HEK293 (cell line): ENCODE results near the gene ANO6.
"Not testable (repeated sequence)": the region's sequence is repeated elsewhere in the genome, so short reads cannot be mapped to it uniquely, and the experiment has no call there.

ENCODE experiments used
- CTCF ChIA-PET: fragments of 350-600 bp; formaldehyde crosslinking; extraction: SDS; loops from one replicate; lab custom pipeline; 2021; ENCODE audit warnings: antibody characterized with exemption; lab: Yijun Ruan, JAX
- POLR2A ChIA-PET: fragments of 300-600 bp; formaldehyde crosslinking; extraction: SDS; loops from one replicate; lab custom pipeline; 2020; ENCODE audit warnings: antibody characterized with exemption, inconsistent platforms; lab: Yijun Ruan, JAX
- H3K27ac ChIP-seq: fragments of 200-500 bp; sonication (Bioruptor generic); 2 replicates; pipeline ENCODE4 v1.5.1; 2014; ENCODE audit warnings: low read depth, low read length, control low read depth, inconsistent platforms; ENCODE audit errors: extremely low read depth
- H3K36me3 ChIP-seq, 2 experiments: fragments of 200-500 bp in 1 of 2; sonication (Bioruptor generic) in 1 of 2; 1 replicate in 1 of 2; 2 replicates in 1 of 2; pipeline ENCODE4 v1.5.1; 2014 to 2017; ENCODE audit warnings: inconsistent platforms in 2 of 2, low read length in 2 of 2; ENCODE audit not compliant: control insufficient read depth in 2 of 2, insufficient read depth in 1 of 2
- H3K4me1 ChIP-seq: fragments of 200-500 bp; sonication (Bioruptor generic); 2 replicates; pipeline ENCODE4 v1.5.1; 2014; ENCODE audit warnings: mild to moderate bottlenecking, low read length, inconsistent platforms; ENCODE audit not compliant: control insufficient read depth, insufficient read depth
- H3K4me3 ChIP-seq: 2 replicates; pipeline ENCODE4 v1.5.1; 2011; ENCODE audit warnings: low read depth, mild to moderate bottlenecking, control low read depth, low read length, moderate library complexity
- H3K9me3 ChIP-seq: fragments of 200-500 bp; sonication (Bioruptor generic); 2 replicates; pipeline ENCODE4 v1.5.1; 2014; ENCODE audit warnings: low read depth, low read length, inconsistent platforms; ENCODE audit not compliant: control insufficient read depth, insufficient read depth
- GFI1B ChIP-seq: fragments of 450-650 bp; formaldehyde crosslinking; IDR thresholded peaks from 2 replicates; pipeline ENCODE4 v1.5.1; 2016; ENCODE audit warnings: missing biosample characterization, missing genetic modification characterization
- GLI4 ChIP-seq: fragments of 450-650 bp; formaldehyde crosslinking; IDR thresholded peaks from 2 replicates; pipeline ENCODE4 v1.5.1; 2016; ENCODE audit warnings: missing biosample characterization, missing genetic modification characterization
- OVOL3 ChIP-seq: fragments of 450-650 bp; formaldehyde crosslinking; IDR thresholded peaks from 2 replicates; pipeline ENCODE4 v1.5.1; 2016; ENCODE audit warnings: missing biosample characterization, missing genetic modification characterization
- SP2 ChIP-seq: fragments of 450-650 bp; formaldehyde crosslinking; IDR thresholded peaks from 2 replicates; pipeline ENCODE4 v1.5.1; 2016; ENCODE audit warnings: missing biosample characterization, missing genetic modification characterization
- WT1 ChIP-seq: fragments of 450-650 bp; formaldehyde crosslinking; IDR thresholded peaks from 2 replicates; pipeline ENCODE4 v1.5.1; 2016; ENCODE audit warnings: missing biosample characterization, missing genetic modification characterization
- ZIC2 ChIP-seq: fragments of 450-650 bp; formaldehyde crosslinking; IDR thresholded peaks from 2 replicates; pipeline ENCODE4 v1.5.1; 2016; ENCODE audit warnings: missing biosample characterization, missing genetic modification characterization
- ZNF146 ChIP-seq: fragments of 450-650 bp; formaldehyde crosslinking; IDR thresholded peaks from 2 replicates; pipeline ENCODE4 v1.5.1; 2016; ENCODE audit warnings: missing biosample characterization, missing genetic modification characterization
- ZNF211 ChIP-seq: fragments of 450-650 bp; formaldehyde crosslinking; IDR thresholded peaks from 2 replicates; pipeline ENCODE4 v1.5.1; 2016; ENCODE audit warnings: low read depth, missing biosample characterization, missing genetic modification characterization
- ZNF214 ChIP-seq: fragments of 450-650 bp; formaldehyde crosslinking; IDR thresholded peaks from 2 replicates; pipeline ENCODE4 v1.5.1; 2017; ENCODE audit warnings: missing biosample characterization, mild to moderate bottlenecking, missing genetic modification characterization, borderline replicate concordance
- ZNF223 ChIP-seq: fragments of 450-650 bp; formaldehyde crosslinking; IDR thresholded peaks from 2 replicates; pipeline ENCODE4 v1.5.1; 2016; ENCODE audit warnings: missing biosample characterization, missing genetic modification characterization
- ZNF23 ChIP-seq: fragments of 450-650 bp; formaldehyde crosslinking; IDR thresholded peaks from 2 replicates; pipeline ENCODE4 v1.5.1; 2016; ENCODE audit warnings: missing biosample characterization, missing genetic modification characterization, borderline replicate concordance
- ZNF350 ChIP-seq: fragments of 450-650 bp; formaldehyde crosslinking; IDR thresholded peaks from 2 replicates; pipeline ENCODE4 v1.5.0; 2017; ENCODE audit warnings: missing biosample characterization, mild to moderate bottlenecking, missing genetic modification characterization
- ZNF37A ChIP-seq: fragments of 450-650 bp; IDR thresholded peaks from 2 replicates; pipeline ENCODE4 v1.5.1; 2018; ENCODE audit warnings: missing biosample characterization, missing genetic modification characterization
- ZNF585B ChIP-seq: fragments of 450-650 bp; formaldehyde crosslinking; IDR thresholded peaks from 2 replicates; pipeline ENCODE4 v1.5.1; 2016; ENCODE audit warnings: missing biosample characterization, missing genetic modification characterization
- ZNF677 ChIP-seq: fragments of 450-650 bp; IDR thresholded peaks from 2 replicates; pipeline ENCODE4 v1.5.0; 2018; ENCODE audit warnings: missing biosample characterization, mild to moderate bottlenecking, missing genetic modification characterization, moderate library complexity
- TF ChIP-seq, protein P1 (sequence below): fragments of 450-650 bp; formaldehyde crosslinking; IDR thresholded peaks from 2 replicates; pipeline ENCODE4 v1.5.1; 2016; ENCODE audit warnings: missing biosample characterization, missing genetic modification characterization
- TF ChIP-seq, protein P2 (sequence below): fragments of 450-650 bp; formaldehyde crosslinking; IDR thresholded peaks from 2 replicates; pipeline ENCODE4 v1.5.1; 2016; ENCODE audit warnings: missing biosample characterization, missing genetic modification characterization, borderline replicate concordance
- TF ChIP-seq, protein P3 (sequence below): sonication (generic); formaldehyde crosslinking; IDR thresholded peaks from 2 replicates; pipeline ENCODE4 v1.8.1; 2022; ENCODE audit warnings: mild to moderate bottlenecking, moderate library complexity, missing genetic modification reagents
- TF ChIP-seq, protein P4 (sequence below): fragments of 450-650 bp; formaldehyde crosslinking; IDR thresholded peaks from 2 replicates; pipeline ENCODE4 v1.5.1; 2017; ENCODE audit warnings: missing biosample characterization, missing genetic modification characterization
- TF ChIP-seq, protein P5 (sequence below): fragments of 450-650 bp; formaldehyde crosslinking; IDR thresholded peaks from 2 replicates; pipeline ENCODE4 v1.5.1; 2016; ENCODE audit warnings: missing biosample characterization, missing genetic modification characterization, low read depth

Gene ANO6

DNA sequence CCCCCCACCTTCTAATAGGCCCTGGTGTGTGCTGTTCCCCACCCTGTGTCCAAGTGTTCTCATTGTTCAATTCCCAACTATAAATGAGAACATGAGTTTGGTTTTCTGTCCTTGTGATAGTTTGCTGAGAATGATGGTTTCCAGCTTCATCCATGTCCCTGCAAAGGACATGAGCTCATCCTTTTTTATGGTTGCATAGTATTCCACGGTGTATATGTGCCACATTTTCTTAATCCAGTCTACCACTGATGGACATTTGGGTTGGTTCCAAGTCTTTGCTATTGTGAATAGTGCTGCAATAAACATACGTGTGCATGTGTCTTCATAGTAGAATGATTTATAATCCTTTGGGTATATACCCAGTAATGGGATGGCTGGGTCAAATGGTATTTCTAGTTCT lies 20.5 kb downstream of the ANO6 start:
- H3K36me3 ChIP-seq, H3K4me3 ChIP-seq, CTCF ChIA-PET, H3K9me3 ChIP-seq, POLR2A ChIA-PET, H3K27ac ChIP-seq: not testable (repeated sequence)
- peak; percentile 96 for TF ChIP-seq ZNF146 (tag by site-specific recombination)
- TF ChIP-seq, protein P1, sequence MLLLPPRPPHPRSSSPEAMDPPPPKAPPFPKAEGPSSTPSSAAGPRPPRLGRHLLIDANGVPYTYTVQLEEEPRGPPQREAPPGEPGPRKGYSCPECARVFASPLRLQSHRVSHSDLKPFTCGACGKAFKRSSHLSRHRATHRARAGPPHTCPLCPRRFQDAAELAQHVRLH (tag by site-specific recombination): peak; percentile 58; the same call in 1 of the 2 replicates
- H3K4me1 ChIP-seq: peaks cover 42% of the 10 kb centered on the region

DNA sequence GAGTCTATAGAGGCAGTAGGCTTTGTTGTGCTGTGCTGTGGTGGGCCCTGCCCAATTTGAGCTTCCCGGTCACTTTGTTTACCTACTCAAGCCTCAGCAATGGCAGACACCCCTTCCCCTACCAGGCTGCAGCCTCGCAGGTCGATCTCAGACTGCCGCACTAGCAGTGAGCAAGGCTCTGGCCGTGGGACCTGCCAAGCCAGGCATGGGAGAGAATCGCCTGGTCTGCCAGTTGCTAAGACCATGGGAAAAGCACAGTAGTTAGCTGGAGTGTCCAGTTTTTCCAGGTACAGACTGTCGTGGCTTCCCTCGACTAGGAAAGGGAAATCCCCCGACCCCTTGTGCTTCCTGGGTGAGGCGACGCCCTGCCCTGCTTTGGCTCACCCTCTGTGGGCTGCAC lies 26.3 kb downstream of the ANO6 start:
- Histone ChIP-seq H3K4me1 (no peaks in the 10 kb centered on the region), H3K27ac (no peak overlapping the region), H3K36me3 (no peaks in the 10 kb centered on the region), H3K4me3 (no peak overlapping the region), H3K9me3 (no peaks in the 10 kb centered on the region)
- ChIA-PET CTCF (interaction anchor here (1.1 kb wide), 1 partner anchor 10 kb away, joined by 3 read pairs; no protein-coding TSS in a partner anchor), POLR2A (no interaction called here)
- no peak for TF ChIP-seq ZNF585B (tag by site-specific recombination)
- TF ChIP-seq, protein P2, sequence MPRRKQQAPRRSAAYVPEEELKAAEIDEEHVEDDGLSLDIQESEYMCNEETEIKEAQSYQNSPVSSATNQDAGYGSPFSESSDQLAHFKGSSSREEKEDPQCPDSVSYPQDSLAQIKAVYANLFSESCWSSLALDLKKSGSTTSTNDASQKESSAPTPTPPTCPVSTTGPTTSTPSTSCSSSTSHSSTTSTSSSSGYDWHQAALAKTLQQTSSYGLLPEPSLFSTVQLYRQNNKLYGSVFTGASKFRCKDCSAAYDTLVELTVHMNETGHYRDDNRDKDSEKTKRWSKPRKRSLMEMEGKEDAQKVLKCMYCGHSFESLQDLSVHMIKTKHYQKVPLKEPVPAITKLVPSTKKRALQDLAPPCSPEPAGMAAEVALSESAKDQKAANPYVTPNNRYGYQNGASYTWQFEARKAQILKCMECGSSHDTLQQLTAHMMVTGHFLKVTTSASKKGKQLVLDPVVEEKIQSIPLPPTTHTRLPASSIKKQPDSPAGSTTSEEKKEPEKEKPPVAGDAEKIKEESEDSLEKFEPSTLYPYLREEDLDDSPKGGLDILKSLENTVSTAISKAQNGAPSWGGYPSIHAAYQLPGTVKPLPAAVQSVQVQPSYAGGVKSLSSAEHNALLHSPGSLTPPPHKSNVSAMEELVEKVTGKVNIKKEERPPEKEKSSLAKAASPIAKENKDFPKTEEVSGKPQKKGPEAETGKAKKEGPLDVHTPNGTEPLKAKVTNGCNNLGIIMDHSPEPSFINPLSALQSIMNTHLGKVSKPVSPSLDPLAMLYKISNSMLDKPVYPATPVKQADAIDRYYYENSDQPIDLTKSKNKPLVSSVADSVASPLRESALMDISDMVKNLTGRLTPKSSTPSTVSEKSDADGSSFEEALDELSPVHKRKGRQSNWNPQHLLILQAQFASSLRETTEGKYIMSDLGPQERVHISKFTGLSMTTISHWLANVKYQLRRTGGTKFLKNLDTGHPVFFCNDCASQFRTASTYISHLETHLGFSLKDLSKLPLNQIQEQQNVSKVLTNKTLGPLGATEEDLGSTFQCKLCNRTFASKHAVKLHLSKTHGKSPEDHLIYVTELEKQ (tag by site-specific recombination): no peak
- TF ChIP-seq, protein P3, sequence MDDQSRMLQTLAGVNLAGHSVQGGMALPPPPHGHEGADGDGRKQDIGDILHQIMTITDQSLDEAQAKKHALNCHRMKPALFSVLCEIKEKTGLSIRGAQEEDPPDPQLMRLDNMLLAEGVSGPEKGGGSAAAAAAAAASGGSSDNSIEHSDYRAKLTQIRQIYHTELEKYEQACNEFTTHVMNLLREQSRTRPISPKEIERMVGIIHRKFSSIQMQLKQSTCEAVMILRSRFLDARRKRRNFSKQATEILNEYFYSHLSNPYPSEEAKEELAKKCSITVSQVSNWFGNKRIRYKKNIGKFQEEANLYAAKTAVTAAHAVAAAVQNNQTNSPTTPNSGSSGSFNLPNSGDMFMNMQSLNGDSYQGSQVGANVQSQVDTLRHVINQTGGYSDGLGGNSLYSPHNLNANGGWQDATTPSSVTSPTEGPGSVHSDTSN (CRISPR knock-in tag): no peak
- TF ChIP-seq ZNF23 (tag by site-specific recombination): no peak
- no peak for TF ChIP-seq GFI1B (tag by site-specific recombination)
- TF ChIP-seq, protein P4, sequence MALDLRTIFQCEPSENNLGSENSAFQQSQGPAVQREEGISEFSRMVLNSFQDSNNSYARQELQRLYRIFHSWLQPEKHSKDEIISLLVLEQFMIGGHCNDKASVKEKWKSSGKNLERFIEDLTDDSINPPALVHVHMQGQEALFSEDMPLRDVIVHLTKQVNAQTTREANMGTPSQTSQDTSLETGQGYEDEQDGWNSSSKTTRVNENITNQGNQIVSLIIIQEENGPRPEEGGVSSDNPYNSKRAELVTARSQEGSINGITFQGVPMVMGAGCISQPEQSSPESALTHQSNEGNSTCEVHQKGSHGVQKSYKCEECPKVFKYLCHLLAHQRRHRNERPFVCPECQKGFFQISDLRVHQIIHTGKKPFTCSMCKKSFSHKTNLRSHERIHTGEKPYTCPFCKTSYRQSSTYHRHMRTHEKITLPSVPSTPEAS (tag by site-specific recombination): no peak
- no peak for TF ChIP-seq ZNF214 (tag by site-specific recombination)
- no peak for TF ChIP-seq OVOL3 (tag by site-specific recombination)
- no peak for TF ChIP-seq ZIC2 (tag by site-specific recombination)
- no peak for TF ChIP-seq ZNF223
- TF ChIP-seq ZNF677 (tag by site-specific recombination): no peak
- no peak for TF ChIP-seq ZNF146 (tag by site-specific recombination)
- no peak for TF ChIP-seq GLI4 (tag by site-specific recombination)
- TF ChIP-seq, protein P5, sequence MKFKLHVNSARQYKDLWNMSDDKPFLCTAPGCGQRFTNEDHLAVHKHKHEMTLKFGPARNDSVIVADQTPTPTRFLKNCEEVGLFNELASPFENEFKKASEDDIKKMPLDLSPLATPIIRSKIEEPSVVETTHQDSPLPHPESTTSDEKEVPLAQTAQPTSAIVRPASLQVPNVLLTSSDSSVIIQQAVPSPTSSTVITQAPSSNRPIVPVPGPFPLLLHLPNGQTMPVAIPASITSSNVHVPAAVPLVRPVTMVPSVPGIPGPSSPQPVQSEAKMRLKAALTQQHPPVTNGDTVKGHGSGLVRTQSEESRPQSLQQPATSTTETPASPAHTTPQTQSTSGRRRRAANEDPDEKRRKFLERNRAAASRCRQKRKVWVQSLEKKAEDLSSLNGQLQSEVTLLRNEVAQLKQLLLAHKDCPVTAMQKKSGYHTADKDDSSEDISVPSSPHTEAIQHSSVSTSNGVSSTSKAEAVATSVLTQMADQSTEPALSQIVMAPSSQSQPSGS: no peak
- no peak for TF ChIP-seq ZNF37A (tag by site-specific recombination)
- TF ChIP-seq WT1: no peak
- TF ChIP-seq ZNF211: no peak
- no peak for TF ChIP-seq ZNF350 (tag by site-specific recombination)
- no peak for TF ChIP-seq SP2 (tag by site-specific recombination)
